GM12865 (cell line): ENCODE data around the gene CFD.
"Not testable (repeated sequence)": the region's sequence is repeated elsewhere in the genome, so short reads cannot be mapped to it uniquely, and the experiment has no call there.

Experiments used
- DNase-seq: peaks from one replicate; pipeline ENCODE4 v3.0.0; 2010; ENCODE audit warnings: low read depth
- H3K4me3 ChIP-seq: 2 replicates; pipeline ENCODE4 v1.5.1; 2011; ENCODE audit warnings: mild to moderate bottlenecking, low read depth, low read length, control low read depth
- TF ChIP-seq, protein P1 (sequence below): IDR thresholded peaks from 2 replicates; pipeline ENCODE4 v1.5.1; 2011; ENCODE audit warnings: low read length, control low read depth, low read depth, inconsistent platforms; ENCODE audit not compliant: insufficient read depth; ENCODE audit errors: missing control alignments

Gene CFD

DNA sequence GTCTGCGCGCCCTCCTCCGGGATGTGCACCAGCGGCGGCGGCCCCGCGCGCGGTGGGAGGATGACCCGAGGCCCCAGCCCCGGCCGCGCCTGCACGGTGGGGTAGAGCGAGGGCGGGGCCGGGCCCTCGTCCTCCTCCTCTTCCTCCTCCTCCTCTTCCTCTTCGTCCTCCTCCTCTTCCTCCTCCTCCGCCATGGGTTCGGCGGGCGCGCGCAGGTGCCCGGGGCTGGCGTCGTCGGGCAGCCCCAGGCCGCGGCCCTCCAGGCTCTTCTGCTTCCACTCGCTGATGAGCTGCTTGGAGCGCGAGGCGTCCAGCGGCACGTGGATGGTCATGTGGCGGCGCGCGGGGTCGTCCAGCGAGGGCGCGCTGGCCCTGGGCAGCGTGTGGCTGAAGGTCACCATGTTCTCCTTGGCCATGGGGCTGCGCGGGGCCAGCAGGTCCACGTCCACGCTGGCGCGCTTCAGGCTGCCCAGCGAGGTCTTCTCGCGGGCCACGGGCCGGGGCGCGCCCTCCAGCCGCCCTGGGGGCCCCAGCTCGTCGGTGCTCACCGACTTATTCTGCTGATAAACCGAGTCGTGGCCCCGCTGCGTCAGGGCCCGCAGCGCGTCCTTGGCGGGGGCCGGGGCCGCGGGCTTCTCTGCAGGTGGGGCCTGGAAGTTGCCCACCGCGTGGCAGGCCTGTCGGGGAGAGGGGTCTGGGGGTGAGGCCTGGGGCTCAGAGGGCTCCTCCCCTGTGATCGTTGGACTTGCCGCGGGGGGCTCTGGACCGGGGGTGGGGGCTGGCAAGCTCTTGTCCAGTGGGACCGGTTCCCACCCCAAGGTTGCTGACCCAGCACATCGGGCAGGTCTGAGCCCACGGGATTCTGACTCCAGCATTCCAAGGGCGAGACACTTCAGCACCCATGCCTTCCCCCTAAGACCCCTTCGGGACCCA, 46.0 kb upstream of the CFD start:
- H3K4me3 ChIP-seq: no peak overlapping the region
- no peak for DNase-seq
- TF ChIP-seq, protein P1, sequence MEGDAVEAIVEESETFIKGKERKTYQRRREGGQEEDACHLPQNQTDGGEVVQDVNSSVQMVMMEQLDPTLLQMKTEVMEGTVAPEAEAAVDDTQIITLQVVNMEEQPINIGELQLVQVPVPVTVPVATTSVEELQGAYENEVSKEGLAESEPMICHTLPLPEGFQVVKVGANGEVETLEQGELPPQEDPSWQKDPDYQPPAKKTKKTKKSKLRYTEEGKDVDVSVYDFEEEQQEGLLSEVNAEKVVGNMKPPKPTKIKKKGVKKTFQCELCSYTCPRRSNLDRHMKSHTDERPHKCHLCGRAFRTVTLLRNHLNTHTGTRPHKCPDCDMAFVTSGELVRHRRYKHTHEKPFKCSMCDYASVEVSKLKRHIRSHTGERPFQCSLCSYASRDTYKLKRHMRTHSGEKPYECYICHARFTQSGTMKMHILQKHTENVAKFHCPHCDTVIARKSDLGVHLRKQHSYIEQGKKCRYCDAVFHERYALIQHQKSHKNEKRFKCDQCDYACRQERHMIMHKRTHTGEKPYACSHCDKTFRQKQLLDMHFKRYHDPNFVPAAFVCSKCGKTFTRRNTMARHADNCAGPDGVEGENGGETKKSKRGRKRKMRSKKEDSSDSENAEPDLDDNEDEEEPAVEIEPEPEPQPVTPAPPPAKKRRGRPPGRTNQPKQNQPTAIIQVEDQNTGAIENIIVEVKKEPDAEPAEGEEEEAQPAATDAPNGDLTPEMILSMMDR: no peak

DNA sequence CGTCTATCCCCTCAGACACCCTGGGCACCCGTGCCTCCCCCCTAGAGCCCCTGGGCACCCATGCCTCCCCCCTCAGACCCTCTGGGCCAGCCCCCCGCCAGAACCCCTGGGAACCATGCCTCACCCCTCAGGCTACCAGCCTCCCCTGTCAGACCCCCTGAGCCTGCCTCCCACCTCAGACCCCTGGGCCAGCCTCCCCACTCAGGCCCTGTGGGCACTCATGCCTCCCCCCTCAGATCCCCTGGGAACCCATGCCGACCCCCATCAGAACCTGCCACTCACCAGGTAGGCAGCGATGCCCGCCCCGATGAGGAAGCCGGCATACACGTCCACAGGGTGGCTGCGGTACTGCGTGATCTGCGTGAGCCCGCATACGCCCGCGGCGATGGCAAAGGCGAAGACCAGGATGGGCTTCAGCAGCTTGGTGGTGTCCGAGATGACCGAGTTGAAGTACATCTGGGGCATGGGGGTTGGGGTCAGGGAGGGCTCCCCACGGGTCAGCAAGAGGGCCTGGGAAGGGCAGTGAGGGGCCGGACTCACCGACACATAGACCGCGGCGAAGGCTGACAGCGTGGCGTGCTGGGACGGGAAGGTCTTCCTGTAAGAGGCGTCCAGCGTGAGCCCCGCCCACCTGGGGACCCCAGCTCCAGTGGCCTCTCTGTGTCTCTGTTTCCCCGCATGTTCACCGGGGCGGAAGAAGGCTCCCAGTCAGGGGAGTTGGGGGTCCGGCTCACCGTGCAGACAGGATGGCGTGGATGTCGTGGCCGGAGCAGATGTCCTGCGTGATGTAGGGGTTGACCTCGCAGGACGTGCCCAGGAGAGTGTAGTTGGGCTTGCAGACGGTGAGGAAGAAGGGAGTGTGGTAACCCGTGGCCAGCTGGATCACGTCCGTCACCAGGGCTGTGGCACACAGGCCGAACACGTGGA, 45.0 kb upstream of the CFD start:
- TF ChIP-seq, protein P1: no peak
- DNase-seq: no peak
- H3K4me3 ChIP-seq: no peak overlapping the region

DNA sequence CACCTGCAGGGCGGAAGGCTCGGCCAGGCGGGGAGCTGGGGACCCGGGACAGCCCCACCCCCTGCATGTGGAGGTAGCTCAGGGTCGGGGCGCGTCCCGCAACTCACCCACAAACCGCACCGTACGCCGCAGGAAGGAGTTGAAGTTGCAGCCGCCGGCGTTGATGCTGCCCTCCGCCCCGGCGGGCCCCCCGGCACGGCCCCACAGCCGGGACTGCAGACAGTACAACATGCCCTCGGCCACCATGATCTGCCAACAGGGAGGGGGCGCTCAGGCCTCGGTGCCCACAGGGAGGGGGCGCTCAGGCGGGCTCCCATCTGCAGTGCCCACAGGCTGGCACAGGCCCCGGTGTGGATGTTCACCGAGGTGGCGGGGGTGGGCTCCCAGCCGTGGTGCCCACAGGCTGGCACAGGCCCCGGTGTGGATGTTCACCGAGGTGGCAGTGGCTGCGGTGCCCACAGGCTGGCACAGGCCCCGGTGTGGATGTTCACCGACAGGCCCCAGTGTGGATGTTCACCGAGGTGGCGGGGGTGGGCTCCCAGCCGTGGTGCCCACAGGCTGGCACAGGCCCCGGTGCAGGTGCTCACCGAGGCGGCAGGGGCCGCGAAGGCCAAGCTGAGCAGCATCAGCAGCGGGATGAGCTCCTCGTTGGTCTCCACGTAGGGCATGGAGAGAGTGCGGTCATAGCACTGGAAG, 44.2 kb upstream of the CFD start:
- no peak for DNase-seq
- TF ChIP-seq, protein P1: no peak
- no peak overlapping the region for H3K4me3 ChIP-seq

DNA sequence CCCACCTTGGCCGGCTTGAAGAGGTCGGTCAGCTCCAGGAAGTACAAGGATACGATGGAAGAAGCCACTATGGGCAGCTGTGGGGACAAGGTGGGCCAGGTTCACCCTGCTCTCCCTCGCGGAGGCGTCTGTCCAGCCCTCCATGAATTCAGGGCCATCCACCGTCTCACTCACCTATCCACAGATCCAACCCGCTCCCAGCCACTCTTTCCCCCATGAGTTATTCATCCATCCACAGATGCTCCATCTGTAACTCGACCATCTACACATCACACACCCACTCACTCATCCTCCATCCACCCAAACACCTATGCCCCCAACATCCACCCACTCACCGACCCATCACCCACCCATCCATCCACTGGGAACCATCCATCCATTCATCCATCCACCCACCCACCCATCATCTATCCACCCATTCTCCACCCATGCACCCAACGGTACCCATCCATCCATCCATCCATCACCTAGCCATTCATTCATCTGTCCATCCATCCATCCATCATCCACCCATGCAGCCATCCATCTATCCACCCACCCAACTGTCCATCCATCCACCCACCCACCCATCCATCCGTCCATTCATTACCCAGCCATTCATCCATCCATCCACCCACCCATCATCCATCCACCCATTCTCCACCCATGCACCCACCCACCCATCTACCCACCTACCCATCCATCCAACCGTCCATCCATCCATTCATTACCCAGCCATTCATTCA, 43.5 kb upstream of the CFD start:
- no peak for DNase-seq
- TF ChIP-seq, protein P1: no peak
- no peak overlapping the region for H3K4me3 ChIP-seq

DNA sequence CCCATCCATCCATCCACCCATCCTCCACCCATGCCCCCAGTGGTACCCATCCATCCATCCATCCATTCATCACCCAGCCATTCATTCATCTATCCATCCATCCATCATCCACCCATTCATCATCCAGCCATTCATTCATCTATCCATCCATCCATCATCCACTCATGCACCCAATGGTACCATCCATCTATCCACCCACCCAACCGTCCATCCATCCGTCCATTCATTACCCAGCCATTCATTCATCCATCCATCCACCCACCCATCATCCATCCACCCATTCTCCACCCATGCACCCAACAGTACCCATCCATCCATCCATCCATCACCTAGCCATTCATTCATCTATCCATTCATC, 43.0 kb upstream of the CFD start:
- TF ChIP-seq, protein P1: no peak
- no peak for DNase-seq
- no peak overlapping the region for H3K4me3 ChIP-seq

DNA sequence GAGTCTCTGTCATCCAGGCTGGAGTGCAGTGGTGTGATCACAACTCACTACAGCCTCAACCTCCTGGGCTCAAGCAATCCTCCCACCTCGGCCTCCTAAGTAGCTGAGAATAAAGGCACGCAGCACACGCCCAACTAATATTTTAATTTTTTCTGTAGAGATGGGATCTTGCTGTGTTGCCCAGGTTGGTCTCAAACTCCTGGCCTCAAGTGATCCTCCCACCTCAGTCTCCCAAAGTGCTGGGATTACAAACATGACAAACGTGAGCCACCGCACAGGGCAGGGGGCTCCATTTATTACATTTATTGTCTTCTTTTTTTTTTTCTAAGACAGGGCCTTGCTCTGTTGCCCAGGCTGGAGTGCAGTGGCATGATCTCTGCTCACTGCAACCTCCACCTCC, 39.3 kb upstream of the CFD start:
- DNase-seq, H3K4me3 ChIP-seq: not testable (repeated sequence)
